Measurements from ENCODE around the gene AGRN. TPM values are rescaled to one million over a fixed set of nuclear protein-coding genes. Genes with fewer than 3 reads are reported as not detected.
"Not testable (repeated sequence)": the region's sequence is repeated elsewhere in the genome, so short reads cannot be mapped to it uniquely, and the experiment has no call there.

The AGRN gene
- total and polyA plus RNA-seq, 7 donors = 2.8 to 54.4 (median 6.4) TPM

DNA sequence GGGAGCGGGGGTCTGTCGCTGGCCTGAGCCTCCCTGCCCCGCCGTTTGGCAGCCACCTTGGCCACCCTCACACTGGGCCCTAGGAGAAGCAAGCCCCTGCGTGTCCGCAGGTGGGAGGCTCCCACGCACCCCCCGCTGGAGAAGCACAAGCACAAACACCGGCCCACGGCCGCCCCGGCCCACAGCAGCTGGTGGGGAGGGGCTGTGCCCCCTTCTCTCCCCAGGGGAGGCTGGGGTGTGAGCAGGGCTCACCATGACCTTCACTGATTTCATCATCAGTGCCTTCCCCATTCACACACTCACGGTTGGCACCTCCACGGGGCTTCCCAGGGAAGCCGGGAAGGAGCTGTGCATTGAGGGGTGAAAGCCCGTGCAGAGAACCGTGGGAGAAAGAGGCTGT is 7.9 kb downstream of the AGRN start:
- no peak overlapping the region for H3K27ac ChIP-seq
- no peaks in the 10 kb centered on the region for H3K36me3 ChIP-seq
- H3K4me1 ChIP-seq = peaks cover 0 to 11% (median 6%) of the 10 kb centered on the region in 4 donors
- peaks cover 5 to 17% (median 6%) of the 10 kb centered on the region in 3 donors for H3K27me3 ChIP-seq
- DNase-seq = no peak
- no peak for TF ChIP-seq POLR2A (IDR thresholded peaks at IDR 0.05)
- TF ChIP-seq POLR2AphosphoS5 (IDR thresholded peaks at IDR 0.05) = no peak
- TF ChIP-seq EP300 (IDR thresholded peaks at IDR 0.05) = no peak
- TF ChIP-seq, protein P1, sequence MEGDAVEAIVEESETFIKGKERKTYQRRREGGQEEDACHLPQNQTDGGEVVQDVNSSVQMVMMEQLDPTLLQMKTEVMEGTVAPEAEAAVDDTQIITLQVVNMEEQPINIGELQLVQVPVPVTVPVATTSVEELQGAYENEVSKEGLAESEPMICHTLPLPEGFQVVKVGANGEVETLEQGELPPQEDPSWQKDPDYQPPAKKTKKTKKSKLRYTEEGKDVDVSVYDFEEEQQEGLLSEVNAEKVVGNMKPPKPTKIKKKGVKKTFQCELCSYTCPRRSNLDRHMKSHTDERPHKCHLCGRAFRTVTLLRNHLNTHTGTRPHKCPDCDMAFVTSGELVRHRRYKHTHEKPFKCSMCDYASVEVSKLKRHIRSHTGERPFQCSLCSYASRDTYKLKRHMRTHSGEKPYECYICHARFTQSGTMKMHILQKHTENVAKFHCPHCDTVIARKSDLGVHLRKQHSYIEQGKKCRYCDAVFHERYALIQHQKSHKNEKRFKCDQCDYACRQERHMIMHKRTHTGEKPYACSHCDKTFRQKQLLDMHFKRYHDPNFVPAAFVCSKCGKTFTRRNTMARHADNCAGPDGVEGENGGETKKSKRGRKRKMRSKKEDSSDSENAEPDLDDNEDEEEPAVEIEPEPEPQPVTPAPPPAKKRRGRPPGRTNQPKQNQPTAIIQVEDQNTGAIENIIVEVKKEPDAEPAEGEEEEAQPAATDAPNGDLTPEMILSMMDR (IDR thresholded peaks at IDR 0.05) = no peak
- WGBS, 2 donors = 86 to 92% methylated on average over 17 of the region's 17 CpGs
- H3K4me3 ChIP-seq = no peak overlapping the region
- intact Hi-C loops (cut with DNase I) = no loop called here
- H3K9me3 ChIP-seq = no peaks in the 10 kb centered on the region

- H3K36me3 ChIP-seq; H3K4me3 ChIP-seq; H3K9me3 ChIP-seq; DNase-seq; H3K27ac ChIP-seq; intact Hi-C loops (cut with DNase I): not testable (repeated sequence)
- H3K27me3 ChIP-seq = peaks cover 25 to 45% (median 28%) of the 10 kb centered on the region in 3 donors
- WGBS, 2 donors = 81 to 82% methylated on average over 7 of the region's 7 CpGs
- H3K4me1 ChIP-seq = peaks cover 0 to 24% (median 21%) of the 10 kb centered on the region in 4 donors
Observed at GRCh38 chr1:1030867-1031658, 11.1 kb downstream of the AGRN start.

DNA sequence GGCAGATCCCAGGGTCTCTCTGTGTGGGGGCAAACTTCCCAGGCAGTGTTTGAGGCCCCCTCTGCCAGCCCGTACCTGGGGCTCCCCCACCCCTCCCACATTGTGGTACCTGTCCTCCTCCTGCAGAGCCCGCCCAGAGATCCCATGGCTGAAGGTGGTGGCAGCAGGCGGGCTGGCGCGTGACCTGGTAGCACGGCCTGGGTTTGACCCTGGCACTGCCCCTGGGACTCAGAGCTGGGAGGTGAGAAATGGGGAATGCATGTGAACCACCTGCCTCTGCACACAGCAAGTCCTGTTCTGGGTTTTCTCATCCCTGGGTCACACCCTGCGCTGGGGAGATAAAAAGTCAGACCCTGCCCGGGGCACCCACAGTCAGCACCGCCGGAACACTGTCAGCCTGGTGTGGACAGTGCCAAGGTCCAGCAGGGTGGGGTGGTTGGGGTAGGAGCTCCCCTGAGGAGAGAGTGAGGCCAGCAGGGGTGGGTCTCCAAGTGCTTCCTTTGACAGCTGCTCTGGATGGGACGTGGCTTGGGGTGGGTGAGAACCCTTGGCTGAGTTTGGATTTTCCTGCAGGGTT is 11.8 kb downstream of the AGRN start:
- no peak for TF ChIP-seq EP300 (IDR thresholded peaks at IDR 0.05)
- Histone ChIP-seq H3K36me3 (no peaks in the 10 kb centered on the region), H3K4me1 (peaks cover 0 to 24% (median 21%) of the 10 kb centered on the region in 4 donors), H3K27me3 (peaks cover 25 to 51% (median 28%) of the 10 kb centered on the region in 3 donors), H3K27ac (no peak overlapping the region), H3K4me3 (no peak overlapping the region), H3K9me3 (no peaks in the 10 kb centered on the region)
- 81 to 88% methylated on average over 11 of the region's 11 CpGs for WGBS, 2 donors
- intact Hi-C loops (cut with DNase I) = loop anchor here (2.0 kb wide), 1 partner anchor 27 kb away; no protein-coding TSS in a partner anchor
- DNase-seq = no peak

GRCh38 chr1:1032424-1032823 is 12.5 kb downstream of the AGRN start:
- 10 to 33% methylated on average over 16 of the region's 16 CpGs for WGBS, 2 donors
- peaks cover 25 to 56% (median 28%) of the 10 kb centered on the region in 3 donors for H3K27me3 ChIP-seq
- no peak overlapping the region for H3K27ac ChIP-seq
- peaks cover 0 to 24% (median 21%) of the 10 kb centered on the region in 4 donors for H3K4me1 ChIP-seq
- TF ChIP-seq POLR2A (IDR thresholded peaks at IDR 0.05) (no peak), POLR2AphosphoS5 (IDR thresholded peaks at IDR 0.05) (no peak), EP300 (IDR thresholded peaks at IDR 0.05) (no peak)
- TF ChIP-seq, protein P1 (IDR thresholded peaks at IDR 0.05) = no peak
- H3K4me3 ChIP-seq = peak overlapping the region in 2 of 4 donors; percentile 54 to 55
- no peaks in the 10 kb centered on the region for H3K36me3 ChIP-seq
- no peaks in the 10 kb centered on the region for H3K9me3 ChIP-seq
- intact Hi-C loops (cut with DNase I) = loop anchor here (2.0 kb wide), 1 partner anchor 26 kb away; no protein-coding TSS in a partner anchor
- DNase-seq = no peak

- 3 to 4% methylated on average over 73 of the region's 73 CpGs for WGBS, 2 donors
- Histone ChIP-seq H3K27ac (no peak overlapping the region), H3K4me1 (peaks cover 0 to 24% (median 21%) of the 10 kb centered on the region in 4 donors), H3K36me3 (no peaks in the 10 kb centered on the region), H3K4me3 (peak overlapping the region in 3 of 4 donors; percentile 35 to 55 (median 54)), H3K27me3 (peaks cover 25 to 56% (median 28%) of the 10 kb centered on the region in 3 donors), H3K9me3 (no peaks in the 10 kb centered on the region)
- TF ChIP-seq EP300 (IDR thresholded peaks at IDR 0.05) (no peak), POLR2A (IDR thresholded peaks at IDR 0.05) (no peak), POLR2AphosphoS5 (IDR thresholded peaks at IDR 0.05) (peak in 1 of 4 donors; percentile 20)
- TF ChIP-seq, protein P1 (IDR thresholded peaks at IDR 0.05) = peak in 3 of 4 experiments; percentile 51 to 72 (median 53)
- intact Hi-C loops (cut with DNase I) = loop anchor here (1.0 to 2.0 kb wide), 2 partner anchors 26 to 31 kb away; no protein-coding TSS in a partner anchor
- peak; percentile 88 for DNase-seq
Observed at GRCh38 chr1:1033009-1033587, 13.2 kb downstream of the AGRN start.
